DOHH2 (cell line): ENCODE measurements around the gene GPR108.

Experiments
- H3F3A ChIP-seq: fragments of 200-600 bp; sonication (generic), shearing (Covaris generic); 2 replicates; pipeline ENCODE4 v1.6.0; 2016; ENCODE audit warnings: antibody characterized with exemption, mild to moderate bottlenecking; ENCODE audit not compliant: control insufficient read depth, insufficient read depth
- H3K27ac ChIP-seq: fragments of 200-600 bp; sonication (generic); 2 replicates; pipeline ENCODE4 v1.5.1; 2014; ENCODE audit warnings: low read depth, mild to moderate bottlenecking, low read length, moderate library complexity
- H3K27me3 ChIP-seq: fragments of 200-600 bp; sonication (generic); 2 replicates; pipeline ENCODE4 v1.6.1; 2014; ENCODE audit warnings: mild to moderate bottlenecking, low read length, mixed read lengths; ENCODE audit not compliant: control insufficient read depth
- H3K36me3 ChIP-seq: fragments of 200-600 bp; sonication (generic); 2 replicates; pipeline ENCODE4 v1.6.1; 2014; ENCODE audit warnings: mild to moderate bottlenecking, low read length, moderate library complexity, mixed read lengths; ENCODE audit not compliant: control insufficient read depth
- H3K4me1 ChIP-seq: fragments of 200-600 bp; sonication (generic); 2 replicates; pipeline ENCODE4 v1.6.1; 2014; ENCODE audit warnings: mild to moderate bottlenecking, low read length, mixed read lengths; ENCODE audit not compliant: control insufficient read depth
- H3K4me2 ChIP-seq: fragments of 200-600 bp; sonication (generic); 2 replicates; pipeline ENCODE4 v1.6.0; 2014; ENCODE audit warnings: mild to moderate bottlenecking, low read length, moderate library complexity
- H3K4me3 ChIP-seq: fragments of 200-600 bp; sonication (generic); 2 replicates; pipeline ENCODE4 v1.5.1; 2014; ENCODE audit warnings: mild to moderate bottlenecking, low read length, mixed read lengths
- H3K79me2 ChIP-seq: fragments of 200-600 bp; sonication (generic); 2 replicates; pipeline ENCODE4 v1.6.1; 2014; ENCODE audit warnings: mild to moderate bottlenecking, low read length, mixed read lengths; ENCODE audit not compliant: control insufficient read depth
- H3K9me2 ChIP-seq: fragments of 200-600 bp; sonication (generic); replicated peaks from 2 replicates; pipeline ENCODE4 v1.6.1; 2014; ENCODE audit warnings: mild to moderate bottlenecking, low read length, mixed read lengths; ENCODE audit not compliant: control insufficient read depth
- H3K9me3 ChIP-seq: fragments of 200-600 bp; sonication (generic); 2 replicates; pipeline ENCODE4 v1.6.1; 2014; ENCODE audit warnings: antibody characterized with exemption, low read length, mixed read lengths; ENCODE audit not compliant: control insufficient read depth, insufficient read depth
- H4K20me1 ChIP-seq: fragments of 200-600 bp; sonication (generic); 2 replicates; pipeline ENCODE4 v1.6.0; 2014; ENCODE audit warnings: low read depth, mild to moderate bottlenecking, antibody characterized with exemption, low read length, moderate library complexity; ENCODE audit not compliant: control insufficient read depth, insufficient read depth
- EZH2phosphoT487 ChIP-seq: fragments of 200-600 bp; sonication (generic); IDR thresholded peaks from 2 replicates; pipeline ENCODE4 v1.6.1; 2017; ENCODE audit warnings: borderline replicate concordance, mild to moderate bottlenecking, antibody characterized with exemption, low read length, moderate library complexity, mixed read lengths
- TF ChIP-seq, protein P1 (sequence below): fragments of 200-600 bp; sonication (generic); IDR thresholded peaks from one replicate; pipeline ENCODE4 v1.5.1; 2014; ENCODE audit warnings: antibody characterized with exemption, mild to moderate bottlenecking, low read depth, low read length; ENCODE audit not compliant: poor library complexity, severe bottlenecking

Gene GPR108

DNA sequence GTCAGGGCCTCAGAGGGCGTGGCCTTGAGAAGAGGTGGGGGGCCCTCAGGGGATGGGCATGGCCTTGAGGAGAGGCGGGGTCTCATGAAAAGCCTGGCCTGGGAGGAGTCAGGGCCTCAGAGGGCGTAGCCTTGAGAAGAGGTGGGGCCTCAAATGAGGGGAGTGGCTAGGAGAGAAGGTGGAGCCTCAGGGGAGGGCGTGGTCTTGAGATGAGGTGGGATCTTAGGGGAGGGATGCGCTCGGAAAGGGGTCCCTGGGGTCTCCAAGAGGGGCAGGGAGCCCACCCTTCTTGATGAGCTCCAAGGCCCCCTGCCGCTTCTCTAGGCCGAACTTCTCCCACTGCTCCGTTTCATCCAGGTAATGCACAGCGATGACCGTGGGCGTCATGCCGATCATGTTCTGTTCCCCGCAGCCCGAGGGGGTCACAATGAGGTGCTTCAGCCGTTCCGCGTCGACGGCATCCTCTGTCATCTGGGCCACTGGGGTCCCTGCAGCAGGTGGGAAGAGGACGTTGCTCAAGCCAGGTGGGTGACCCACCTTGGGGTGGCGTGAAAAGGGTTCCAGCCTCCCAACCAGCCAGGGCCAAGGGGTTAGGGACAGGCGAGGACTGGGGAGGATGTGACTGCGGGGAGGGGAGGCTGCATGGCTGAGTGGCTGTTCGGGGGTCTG is 43.1 kb downstream of the GPR108 start:
- H4K20me1 ChIP-seq, result no peaks in the 10 kb centered on the region
- no peak overlapping the region for H3K4me2 ChIP-seq
- no peak overlapping the region for H3K4me3 ChIP-seq
- H3K27me3 ChIP-seq, result no peaks in the 10 kb centered on the region
- H3K36me3 ChIP-seq, result no peaks in the 10 kb centered on the region
- H3K79me2 ChIP-seq, result no peaks in the 10 kb centered on the region
- H3K9me3 ChIP-seq, result no peaks in the 10 kb centered on the region
- H3K4me1 ChIP-seq, result no peaks in the 10 kb centered on the region
- no peaks in the 10 kb centered on the region for H3K9me2 ChIP-seq
- TF ChIP-seq, protein P1, sequence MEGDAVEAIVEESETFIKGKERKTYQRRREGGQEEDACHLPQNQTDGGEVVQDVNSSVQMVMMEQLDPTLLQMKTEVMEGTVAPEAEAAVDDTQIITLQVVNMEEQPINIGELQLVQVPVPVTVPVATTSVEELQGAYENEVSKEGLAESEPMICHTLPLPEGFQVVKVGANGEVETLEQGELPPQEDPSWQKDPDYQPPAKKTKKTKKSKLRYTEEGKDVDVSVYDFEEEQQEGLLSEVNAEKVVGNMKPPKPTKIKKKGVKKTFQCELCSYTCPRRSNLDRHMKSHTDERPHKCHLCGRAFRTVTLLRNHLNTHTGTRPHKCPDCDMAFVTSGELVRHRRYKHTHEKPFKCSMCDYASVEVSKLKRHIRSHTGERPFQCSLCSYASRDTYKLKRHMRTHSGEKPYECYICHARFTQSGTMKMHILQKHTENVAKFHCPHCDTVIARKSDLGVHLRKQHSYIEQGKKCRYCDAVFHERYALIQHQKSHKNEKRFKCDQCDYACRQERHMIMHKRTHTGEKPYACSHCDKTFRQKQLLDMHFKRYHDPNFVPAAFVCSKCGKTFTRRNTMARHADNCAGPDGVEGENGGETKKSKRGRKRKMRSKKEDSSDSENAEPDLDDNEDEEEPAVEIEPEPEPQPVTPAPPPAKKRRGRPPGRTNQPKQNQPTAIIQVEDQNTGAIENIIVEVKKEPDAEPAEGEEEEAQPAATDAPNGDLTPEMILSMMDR, result no peak
- no peak for TF ChIP-seq EZH2phosphoT487
- no peaks in the 10 kb centered on the region for H3F3A ChIP-seq
- H3K27ac ChIP-seq, result no peak overlapping the region

DNA sequence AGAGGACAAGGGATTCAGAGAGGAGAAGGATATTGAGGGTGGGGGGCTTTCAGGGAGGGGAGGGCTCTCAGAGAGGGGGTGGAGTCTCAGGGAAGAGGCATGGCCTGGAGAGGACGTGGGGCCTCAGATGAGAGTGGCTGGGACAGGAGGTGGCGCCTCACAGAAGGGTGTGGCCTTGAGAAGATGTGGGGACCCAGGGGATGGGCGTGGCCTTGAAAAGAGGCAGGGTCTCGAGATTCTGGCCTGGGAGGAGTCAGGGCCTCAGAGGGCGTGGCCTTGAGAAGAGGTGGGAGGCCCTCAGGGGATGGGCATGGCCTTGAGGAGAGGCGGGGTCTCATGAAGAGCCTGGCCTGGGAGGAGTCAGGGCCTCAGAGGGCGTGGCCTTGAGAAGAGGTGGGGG is 43.7 kb downstream of the GPR108 start:
- TF ChIP-seq, protein P1, result no peak
- TF ChIP-seq EZH2phosphoT487, result no peak
- Histone ChIP-seq H3K36me3 (no peaks in the 10 kb centered on the region), H3K4me2 (no peak overlapping the region), H3K27me3 (no peaks in the 10 kb centered on the region), H3K4me1 (peaks cover 3% of the 10 kb centered on the region), H3K9me2 (no peaks in the 10 kb centered on the region), H4K20me1 (no peaks in the 10 kb centered on the region), H3K79me2 (no peaks in the 10 kb centered on the region), H3K4me3 (no peak overlapping the region), H3K9me3 (peaks cover 3% of the 10 kb centered on the region; the same call in 1 of the 2 replicates), H3F3A (no peaks in the 10 kb centered on the region), H3K27ac (no peak overlapping the region)

DNA sequence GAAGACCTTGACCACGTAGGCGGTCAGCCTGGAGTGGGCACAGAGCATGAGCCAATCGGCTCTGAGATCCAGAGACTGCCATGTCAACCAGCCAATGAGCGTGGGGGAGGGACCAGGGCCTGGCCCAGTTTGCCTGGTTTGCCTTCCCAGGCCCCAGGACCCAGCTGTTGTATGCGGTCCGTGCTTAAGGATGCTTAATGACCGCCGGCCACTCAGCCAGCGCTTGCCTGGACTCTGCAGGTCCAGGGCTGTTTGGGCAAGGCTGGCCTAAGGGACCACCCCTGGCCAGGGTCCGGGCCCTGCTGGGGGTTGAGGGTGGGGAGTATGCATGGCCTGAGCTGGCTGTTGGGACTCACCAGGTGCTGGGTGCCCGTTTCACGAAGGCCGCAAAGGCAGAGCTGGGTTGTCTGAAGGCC is 44.3 kb downstream of the GPR108 start:
- Histone ChIP-seq H3K9me3 (peaks cover 4% of the 10 kb centered on the region; the same call in 1 of the 2 replicates), H3K4me2 (no peak overlapping the region), H3K27ac (no peak overlapping the region), H3K4me3 (no peak overlapping the region), H4K20me1 (no peaks in the 10 kb centered on the region), H3K4me1 (peaks cover 5% of the 10 kb centered on the region), H3K9me2 (no peaks in the 10 kb centered on the region), H3F3A (no peaks in the 10 kb centered on the region), H3K79me2 (no peaks in the 10 kb centered on the region), H3K27me3 (no peaks in the 10 kb centered on the region), H3K36me3 (no peaks in the 10 kb centered on the region)
- TF ChIP-seq, protein P1, result no peak
- TF ChIP-seq EZH2phosphoT487, result no peak
